ENCODE results near the gene ELMOD3.
"Not testable (repeated sequence)": the region's sequence is repeated elsewhere in the genome, so short reads cannot be mapped to it uniquely, and the experiment has no call there.

Gene ELMOD3

DNA sequence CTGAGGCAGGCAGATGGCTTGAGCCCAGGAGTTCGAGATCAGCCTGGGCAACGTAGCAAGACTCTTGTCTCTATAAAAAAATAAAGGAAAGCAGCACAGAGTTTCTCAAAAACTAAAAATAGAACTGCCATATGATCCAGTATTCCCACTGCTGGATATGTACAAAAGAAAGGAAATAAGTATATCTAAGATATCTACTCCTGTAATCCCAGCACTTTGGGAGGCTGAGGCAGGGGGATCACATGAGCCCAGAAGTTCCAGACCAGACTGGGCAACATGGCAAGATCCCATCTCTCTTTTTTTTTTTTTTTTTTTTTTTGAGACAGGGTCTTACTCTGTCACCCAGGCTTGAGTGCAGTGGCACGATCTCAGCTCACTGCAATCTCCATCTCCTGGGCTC lies 24.9 kb upstream of the ELMOD3 start:
- not testable (repeated sequence) for DNase-seq

DNA sequence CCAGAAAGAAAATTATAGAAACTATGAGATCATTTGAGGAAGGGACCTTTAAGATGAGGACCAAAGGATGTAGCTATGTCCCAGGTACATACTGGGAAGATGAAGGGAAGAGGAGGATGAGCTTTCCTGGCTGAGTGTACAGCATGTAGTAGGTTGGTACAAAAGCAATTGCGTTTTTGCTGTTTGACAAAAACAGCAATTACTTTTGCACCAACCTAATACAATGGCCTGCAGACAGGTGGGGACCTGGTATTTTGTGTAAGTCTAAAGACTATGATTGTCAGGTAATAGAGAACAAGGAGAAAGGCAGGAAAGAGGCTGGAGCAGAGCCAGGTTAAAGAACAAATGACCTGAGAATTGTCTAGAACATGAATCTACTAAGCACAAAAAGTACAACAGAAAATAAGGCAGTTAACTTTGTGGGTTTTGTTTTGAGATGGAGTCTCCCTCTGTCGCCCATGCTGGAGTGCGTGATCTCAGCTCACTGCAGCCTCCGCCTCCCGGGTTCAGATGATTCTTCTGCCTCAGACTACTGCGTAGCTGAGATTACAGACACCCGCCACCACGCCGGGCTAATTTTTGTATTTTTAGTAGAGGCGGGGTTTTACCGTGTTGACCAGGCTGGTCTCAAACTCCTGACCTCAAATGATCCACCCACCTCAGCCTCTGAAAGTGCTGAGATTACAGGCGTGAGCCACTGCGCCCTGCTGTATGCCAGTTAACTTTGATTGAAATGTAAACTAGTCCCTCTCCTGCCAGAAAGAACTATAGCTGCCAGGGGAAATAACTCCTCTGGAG lies 23.5 kb upstream of the ELMOD3 start:
- DNase-seq = no peak

DNA sequence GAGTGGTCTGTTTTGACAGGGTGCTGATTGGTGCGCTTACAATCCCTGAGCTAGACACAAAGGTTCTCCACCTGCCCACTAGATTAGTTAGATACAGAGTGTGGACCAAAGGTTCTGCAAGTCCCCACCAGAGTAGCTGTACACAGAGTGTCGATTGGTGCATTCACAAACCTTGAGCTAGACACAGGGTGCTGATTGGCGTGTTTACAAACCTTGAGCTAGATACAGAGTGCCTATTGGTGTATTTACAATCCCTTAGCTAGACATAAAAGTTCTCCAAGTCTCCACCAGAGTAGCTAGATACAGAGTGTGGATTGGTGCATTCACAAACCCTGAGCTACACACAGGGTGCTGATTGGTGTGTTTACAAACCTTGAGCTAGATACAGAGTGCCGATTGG lies 20.7 kb upstream of the ELMOD3 start:
- DNase-seq = not testable (repeated sequence)

DNA sequence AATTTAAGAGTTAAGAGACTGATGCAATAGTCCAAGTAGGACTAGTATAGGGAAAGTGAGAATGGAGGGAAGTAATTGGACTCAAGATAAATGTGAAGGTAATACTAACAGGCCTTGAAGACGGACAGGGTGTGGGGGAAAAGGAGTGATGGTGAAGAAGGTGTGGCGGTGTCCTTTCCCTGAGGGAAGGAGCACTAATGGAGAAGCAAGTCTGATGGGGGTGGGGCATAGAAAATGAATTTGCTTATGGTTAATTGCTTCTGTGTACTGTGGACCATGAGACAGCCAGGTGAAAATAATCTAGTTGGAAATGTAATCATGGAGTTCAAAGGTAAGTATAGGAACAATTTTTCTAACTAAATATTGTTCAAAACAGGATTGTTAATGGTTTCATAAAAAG lies 19.6 kb upstream of the ELMOD3 start:
- no peak for DNase-seq

DNA sequence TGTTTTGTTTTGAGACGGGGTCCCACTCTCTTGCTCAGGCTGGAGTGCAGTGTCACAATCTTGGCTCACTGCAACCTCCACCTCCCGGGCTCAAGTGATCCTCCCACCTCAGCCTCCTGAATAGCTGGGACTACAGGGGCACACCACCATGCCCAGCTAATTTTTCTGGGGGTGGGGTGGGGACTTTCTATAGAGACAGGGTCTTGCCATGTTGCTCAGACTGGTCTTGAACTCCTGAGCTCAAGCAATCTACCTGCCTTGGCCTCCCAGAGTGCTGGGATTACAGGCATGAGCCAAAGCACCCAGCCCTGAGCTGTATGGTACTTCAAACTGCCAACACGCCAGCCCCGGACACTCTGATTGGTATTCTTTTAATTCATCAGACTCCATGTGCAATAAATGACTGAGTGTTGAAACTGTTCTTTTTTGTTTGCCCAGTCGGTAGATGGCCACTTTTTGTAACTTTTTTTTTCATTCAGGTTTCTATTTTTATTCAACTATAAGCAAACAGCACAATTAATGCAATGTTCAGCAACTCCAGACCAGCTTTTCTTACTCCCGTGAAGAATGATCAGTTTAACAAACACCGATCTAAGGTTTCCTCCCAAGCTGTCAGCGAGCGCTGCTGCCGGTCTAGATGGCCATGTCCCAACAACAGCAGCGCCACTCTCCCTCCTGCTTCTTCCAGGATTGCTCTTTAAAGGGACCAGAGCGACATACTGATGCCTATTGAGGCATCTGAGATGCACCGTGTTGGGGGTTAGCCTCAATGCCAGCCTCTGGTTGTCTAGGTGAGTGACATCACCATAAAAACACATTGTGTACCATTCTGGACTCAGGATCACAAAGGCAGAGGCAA lies 14.3 kb upstream of the ELMOD3 start:
- no peak for DNase-seq

DNA sequence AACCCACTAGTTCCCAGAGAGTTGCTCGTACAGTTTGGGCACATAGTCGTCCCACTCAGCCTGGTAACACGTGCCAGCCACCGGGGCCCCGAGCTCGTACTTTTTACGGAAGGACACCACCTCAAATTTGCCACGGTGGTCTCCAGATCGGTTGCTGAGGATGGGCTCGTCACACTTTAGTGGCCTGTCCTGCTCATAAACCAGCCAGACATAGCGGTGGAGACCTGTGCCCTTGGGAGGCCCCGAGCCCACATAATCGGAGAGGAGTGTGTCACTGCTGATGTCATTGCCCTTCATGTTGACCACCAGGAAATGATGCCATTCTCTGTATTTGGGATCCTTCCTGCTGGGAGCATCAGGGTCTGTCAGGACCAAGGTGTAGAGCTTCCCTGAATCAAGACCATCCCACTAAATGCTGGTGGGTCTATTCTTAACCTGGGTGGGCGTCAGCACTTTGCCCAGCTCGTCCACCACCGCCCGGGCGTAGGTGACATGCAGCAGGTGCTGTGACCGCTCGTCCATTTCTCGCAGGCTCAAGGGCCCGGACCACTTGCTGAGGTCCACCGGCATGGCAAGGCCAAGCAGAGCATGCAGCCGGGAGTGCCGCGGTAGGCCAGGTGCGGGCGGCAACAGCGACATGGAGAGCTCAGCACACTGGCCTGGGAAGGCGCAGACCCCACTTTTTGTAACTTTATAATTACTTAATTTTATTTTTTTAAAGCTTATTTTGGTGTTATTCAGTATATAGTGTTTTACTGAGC lies 13.1 kb upstream of the ELMOD3 start:
- no peak for DNase-seq

DNA sequence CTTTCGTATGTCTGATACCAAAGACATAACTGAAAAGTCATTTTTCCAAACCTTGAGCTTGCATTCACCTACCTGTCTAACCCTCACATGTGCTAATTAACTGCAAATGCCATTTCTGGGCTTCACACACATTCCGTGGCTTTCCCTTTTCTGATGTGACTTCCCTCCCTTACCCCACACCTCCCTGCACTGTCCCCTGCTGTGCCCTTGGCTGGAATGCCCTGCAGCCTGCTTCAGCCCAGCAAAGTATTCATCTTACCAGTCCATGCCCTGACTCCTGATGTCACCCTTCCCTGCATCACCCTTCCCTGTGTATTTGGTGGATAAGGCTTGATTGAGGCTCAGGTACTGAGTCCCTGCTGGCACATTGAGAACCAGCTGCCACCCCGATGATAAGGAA lies 12.4 kb upstream of the ELMOD3 start:
- DNase-seq = no peak

DNA sequence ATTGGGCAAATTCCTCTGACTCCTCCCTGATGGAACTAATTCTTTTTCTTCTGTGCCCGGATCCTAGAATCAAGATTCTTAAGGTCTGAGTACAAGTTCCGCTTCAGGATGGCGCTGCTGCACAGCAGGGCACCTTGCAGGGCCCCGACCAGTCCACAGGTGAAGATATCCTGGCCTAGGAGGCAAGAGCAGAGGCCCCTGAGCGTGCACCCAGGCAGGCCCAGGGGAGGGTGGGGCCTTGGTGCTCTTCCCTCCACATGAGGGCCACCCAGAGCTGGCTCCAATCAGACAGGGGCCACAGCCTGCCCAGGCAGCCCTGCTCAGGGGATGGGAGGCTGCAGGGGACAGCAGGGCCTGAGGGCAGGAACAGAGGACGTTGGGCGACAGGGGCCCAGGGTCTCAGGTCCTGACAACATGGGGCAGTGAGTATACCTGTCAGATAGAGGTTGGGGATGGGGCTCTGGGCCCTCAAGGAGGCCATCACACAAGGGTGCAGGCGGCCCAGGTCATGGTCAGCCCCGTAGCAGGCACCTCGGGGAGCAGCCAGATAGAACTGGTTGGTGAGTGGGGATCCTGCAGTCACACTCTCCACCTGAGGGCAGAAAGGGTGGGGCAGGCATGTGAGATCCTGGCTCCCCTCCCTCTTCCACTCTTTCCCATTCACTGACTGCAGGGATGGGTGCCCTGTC lies 11.2 kb upstream of the ELMOD3 start:
- not testable (repeated sequence) for DNase-seq

DNA sequence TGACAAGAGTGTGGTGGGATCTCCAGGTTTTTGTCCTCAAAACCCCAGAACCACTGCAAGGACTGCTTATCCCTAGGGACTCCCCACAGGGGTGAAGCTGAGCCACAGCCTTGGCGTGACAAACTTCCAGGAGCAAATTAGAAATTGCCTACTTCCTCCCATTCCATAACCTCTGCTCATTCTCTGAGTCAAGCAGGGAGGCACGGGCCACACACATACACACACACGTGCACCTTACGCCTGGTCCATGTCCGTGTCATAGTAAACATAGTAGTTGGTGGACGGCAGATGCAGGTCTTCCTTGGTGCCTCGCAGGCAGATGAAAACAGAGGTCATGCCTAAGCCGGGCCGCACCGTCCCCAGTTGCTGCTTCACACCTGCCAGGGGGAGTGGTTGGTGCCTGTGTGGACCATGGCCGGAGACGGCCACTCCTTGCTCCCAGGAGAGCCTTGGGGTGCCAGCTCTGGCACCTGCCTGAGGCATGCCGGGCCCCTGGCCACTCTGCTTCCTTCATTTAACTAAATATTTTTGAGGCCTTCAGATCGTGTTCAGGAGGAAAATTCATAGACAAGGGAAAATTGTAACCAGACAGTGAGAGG lies 10.1 kb upstream of the ELMOD3 start:
- DNase-seq = no peak

DNA sequence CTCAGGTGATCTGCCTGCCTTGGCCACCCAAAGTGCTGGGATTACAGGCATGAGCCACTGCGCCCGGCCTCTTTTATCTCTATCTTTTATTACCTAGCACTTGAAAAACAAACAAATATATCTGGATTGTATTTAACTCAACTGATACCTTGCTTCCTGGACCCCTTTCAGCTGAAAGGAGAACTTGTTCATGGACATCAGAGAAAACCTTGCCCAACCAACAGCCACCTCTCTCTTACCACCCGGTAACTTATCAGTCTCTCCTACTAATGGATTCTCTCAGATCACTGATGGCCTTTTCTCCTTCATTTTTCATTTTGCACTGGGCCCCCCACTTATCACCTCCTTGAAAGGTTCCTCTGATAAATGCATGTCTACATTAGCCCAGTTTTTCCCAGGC lies 7.0 kb upstream of the ELMOD3 start:
- DNase-seq = no peak

DNA sequence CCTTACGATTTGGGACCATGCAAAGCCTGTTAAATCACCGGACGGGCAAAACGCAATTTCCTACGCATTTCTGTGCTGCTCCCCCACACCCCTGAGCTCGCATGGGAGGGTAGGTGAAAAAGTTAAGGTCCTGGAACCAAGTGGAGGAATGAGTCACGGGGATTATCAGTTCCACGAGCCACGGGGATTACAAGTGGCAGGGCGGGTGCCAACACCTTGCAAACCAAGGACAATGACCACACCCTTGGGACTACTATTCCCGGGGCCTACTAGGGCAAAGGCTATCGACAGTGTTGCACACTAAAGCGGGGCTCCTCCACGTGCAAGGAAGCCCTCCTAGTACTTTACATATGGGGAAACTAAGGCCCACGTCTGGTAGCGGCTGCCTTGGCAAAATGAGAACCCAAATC lies 688 bp upstream of the ELMOD3 start:
- DNase-seq = peak; percentile 34

DNA sequence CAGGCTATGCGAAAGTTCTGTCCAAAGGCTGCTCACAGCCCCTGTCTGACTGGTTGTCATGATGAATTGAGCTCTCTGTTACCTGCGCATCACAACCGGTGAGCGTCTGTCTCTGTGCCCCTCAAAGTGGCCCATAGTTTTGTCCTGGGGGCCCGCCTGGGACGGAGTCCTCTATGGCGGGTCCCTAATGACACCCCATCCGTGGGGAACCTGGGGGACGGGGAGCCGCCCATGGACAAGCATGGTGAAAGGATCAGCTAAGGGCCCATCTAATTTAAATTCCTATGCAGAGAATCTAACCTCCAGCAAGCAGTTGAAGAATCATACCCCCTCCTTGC lies 473 bp downstream of the ELMOD3 start:
- DNase-seq = no peak

DNA sequence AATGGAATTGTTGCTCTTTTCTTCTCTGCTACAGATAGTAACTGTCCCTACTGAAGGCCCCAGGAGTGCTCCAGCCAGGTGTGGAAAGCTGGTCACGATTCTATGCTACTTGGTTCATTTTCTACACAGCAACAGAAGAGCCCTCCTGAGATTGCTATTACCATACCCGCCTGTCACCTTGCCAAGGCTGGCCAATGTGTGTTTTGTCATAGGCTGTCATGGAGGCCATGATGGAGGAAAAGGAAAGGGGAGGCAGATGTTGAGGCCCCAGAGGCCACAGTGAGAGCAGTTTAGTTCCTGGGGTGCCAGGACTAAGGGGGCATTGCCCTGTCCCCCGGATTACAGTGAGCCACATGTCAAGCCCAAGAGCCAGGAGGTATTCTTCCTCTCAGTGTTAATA lies 952 bp downstream of the ELMOD3 start:
- DNase-seq = no peak

DNA sequence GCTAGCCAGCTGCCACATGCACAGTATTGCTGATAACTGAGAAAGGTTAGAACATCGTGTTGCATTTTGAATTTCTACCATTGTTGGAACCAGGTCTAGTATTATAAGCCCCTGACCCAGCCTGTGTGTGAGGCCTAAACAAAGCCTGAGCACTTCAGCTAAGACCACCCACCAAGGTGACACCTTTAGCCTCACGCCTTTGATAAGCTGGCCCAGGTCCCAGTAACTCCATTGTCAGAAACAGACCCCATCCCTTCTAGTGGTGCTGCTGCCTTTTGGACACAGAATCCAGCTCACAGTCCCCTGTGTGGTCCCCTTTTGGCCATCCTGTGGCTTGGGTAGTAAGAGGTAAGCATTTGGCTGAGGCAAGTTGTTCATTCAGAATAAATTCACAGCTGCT lies 1.6 kb downstream of the ELMOD3 start:
- no peak for DNase-seq

DNA sequence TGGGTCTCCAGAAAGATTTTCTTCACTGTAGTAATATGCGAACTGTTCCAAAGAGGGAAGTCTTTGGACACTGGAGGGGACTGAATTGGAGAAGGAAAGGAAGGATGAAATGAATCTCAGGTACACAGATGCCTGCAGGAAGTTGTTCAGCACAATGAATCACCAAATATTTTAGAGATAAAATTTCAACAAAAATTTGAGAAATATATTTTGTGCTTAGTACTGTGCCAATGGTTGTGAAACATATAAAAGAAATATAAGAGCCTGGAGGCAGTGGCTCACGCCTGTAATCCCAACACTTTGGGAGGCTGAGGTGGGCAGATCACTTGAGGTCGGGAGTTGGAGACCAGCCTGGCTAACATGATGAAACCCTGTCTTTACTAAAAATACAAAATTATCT lies 3.2 kb downstream of the ELMOD3 start:
- DNase-seq = no peak

DNA sequence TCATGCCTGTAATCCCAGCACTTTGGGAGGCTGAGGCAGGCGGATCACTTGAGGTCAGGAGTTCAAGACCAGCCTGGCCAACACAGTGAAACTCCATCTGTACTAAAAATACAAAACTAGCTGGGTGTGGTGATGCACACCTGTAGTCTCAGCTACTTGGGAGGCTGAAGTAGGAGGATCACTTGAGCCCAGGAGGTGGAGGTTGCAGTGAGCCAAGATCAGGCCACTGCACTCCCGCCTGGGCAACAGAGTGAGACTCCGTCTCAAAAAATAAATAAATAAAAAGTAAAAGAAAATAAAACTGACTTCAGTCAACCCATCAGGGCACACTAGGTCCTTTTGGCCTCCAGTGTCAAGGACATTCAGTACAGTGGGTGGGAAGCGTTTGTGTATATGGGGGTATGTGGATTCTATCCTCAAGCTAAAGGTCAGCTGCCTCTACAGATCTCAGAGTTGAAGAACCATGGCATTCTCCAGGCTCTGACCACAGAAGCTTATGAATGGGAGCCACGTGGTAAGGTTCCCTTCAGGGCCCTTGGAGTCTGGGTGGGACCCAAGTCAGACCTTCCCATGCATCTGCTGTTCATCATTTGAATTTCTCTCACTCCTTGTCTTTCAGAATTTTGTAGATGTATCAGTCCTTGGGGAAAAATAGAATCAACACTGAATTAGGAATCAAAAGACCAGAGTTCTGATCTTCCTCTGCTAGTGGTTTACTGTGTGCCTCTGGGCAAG lies 8.3 kb downstream of the ELMOD3 start:
- not testable (repeated sequence) for DNase-seq

DNA sequence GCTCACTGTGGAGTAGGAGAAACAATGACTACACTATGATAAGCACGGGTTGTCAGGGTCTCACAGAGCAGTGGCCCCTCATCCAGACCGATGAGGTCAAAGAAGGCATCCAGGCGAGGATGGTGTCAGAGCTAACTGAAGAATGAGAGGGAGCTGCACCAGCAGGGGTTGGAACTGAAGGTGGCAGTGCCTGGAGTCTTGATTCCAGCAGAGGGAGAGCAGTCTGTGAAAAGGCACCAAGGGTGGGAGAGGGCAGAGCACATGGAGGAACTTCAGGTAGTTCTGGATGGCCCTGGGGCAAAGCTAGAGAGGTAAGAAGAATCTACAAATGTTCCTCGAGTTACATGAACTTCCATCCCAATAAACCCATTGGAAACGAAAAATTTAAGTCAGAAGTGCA lies 12.6 kb downstream of the ELMOD3 start:
- DNase-seq = no peak

DNA sequence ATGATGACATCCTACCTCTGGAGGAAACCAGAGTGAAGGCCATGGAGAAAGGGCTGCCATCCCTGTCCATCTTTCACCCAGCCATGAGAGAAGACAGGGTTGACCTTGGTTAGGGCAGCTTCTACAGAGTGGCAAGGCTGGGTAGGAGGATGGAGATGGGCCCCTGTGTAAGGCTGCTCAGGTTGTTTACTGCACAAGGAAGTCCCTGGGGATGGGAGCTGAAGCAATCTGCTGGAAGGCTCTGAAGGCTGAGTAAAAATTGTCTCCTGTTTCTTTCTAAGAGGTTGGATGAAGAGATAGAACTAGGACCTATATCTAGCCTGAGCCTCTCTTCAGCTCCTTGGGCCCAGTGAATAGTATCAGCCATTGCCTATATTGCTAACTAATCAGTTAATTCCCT lies 14.4 kb downstream of the ELMOD3 start:
- no peak for DNase-seq

DNA sequence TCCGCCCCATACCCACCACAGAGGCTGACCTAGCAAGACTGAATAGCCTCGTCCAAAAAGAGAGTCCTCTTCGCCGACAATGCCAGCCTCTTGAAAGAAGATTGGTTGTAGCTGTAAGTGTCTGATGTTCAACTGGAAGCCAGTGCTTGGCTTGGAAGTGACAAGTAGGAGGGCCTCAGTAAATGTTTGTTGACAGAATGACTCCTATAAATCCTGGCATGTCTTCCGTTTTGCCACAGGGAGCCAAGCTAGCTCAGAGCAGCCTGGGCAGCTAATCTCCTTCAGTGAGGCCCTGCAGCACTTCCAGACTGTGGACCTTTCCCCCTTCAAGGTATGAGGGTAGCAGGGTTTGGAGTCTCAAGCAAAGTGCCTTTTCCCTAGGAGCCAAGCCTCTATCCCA lies 14.9 kb downstream of the ELMOD3 start:
- DNase-seq = no peak

DNA sequence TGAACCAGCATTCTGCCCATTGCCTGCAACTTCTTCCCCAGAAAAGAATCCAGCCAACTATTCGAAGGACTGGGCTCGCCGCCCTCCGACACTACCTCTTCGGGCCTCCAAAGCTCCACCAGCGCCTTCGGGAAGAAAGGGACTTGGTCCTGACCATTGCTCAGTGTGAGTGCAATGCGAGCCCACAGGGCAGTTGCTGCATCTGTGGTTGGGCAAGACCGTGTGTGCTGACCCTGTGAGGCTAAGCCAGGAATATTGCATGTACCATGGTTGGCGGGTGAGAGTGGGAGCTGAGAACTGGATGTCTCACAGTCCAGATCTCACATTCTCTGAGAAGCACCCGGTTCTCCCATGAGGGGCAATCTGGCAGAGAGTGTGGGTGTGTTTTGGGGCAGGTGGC lies 16.5 kb downstream of the ELMOD3 start:
- no peak for DNase-seq

DNA sequence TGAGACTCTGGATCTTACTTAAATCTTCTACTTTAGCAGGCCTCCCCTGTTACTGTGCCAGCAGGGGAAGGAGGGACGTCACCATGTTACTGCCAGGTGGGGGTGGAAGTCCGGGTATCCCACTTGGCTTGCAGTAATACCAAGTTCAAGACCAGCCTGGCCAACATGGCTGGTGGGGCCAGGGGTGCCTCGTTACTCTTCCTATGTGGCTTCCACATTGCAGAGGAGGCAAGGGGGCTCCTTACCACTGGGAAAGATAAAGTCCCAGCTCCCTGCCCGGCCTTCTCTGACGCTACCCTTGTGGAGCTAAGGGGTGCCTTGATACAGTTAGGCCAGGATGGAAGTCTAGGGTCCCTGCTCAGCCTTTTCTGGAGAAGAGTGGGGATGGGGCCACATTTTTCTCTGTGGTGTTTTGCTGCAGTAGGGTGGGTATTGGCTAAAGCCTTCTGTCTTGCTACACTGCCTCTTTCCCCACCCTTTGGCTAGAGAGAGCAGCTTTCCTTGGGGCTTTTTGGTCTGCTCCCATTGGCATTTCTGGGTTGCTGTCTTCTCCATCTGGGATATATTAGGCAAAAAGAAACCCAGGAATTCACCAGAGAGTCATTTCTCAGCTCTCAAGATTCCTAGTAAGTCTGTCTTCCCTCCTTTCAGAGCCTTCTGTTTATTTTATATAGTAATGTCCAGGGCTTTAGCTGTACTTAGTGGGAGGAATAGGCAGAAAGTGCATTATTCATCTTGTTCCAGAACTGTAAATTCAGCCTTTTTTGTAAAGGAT lies 21.9 kb downstream of the ELMOD3 start:
- DNase-seq = no peak
